ENCODE measurements around the gene PIAS1.

PIAS1 gene

GRCh38 chr15:68176601-68177000, 122.5 kb downstream of the PIAS1 start:
- DNase-seq (ENCODE audit: low spot score), result no peak
- FAIRE-seq, result no peak

GRCh38 chr15:68177742-68178141, 123.6 kb downstream of the PIAS1 start:
- DNase-seq (ENCODE audit: low spot score) (no peak), FAIRE-seq (no peak)

GRCh38 chr15:68183616-68184315, 129.7 kb downstream of the PIAS1 start:
- FAIRE-seq (no peak), DNase-seq (ENCODE audit: low spot score) (no peak)

DNA sequence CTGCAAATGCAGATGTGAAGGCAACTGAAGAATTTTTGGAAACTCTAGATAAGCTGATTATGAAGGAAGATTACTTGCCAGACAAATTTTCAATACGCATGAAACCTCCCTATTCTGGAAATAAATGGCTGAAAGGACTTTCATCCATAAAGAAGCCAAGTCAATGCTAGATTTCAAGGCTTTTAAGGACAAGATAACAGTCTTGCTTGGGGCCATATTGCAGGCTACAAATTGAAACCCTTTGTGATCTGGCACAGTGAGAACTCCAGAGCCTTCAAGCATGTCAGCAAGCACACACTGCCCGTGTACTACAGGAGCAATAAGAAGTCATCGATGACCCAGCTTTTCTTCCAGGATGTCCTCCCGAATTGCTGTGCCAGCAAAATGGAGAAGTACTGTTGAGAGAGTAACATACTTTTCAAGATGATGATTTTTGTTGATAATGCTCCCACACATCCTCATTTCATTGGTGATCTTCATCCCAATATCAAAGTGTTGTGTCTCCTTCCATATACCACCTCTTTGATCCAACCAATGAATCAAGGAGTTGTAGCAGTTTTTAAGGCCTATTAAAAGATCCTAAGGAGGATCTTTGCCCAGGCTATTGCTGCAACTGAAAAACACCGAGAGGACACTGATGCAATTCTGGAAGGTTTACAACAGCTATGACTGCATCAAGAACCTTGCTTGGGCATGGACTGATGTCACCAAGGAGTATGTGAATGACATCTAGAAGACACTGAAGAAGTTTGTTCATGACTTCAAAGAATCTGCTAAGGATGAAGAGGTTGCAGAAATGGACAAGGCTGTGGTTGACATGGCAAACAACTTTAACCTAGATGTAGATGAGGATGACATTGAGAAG, 130.7 kb downstream of the PIAS1 start:
- FAIRE-seq (no peak), DNase-seq (ENCODE audit: low spot score) (no peak)

GRCh38 chr15:68186671-68187397, 132.7 kb downstream of the PIAS1 start:
- DNase-seq (ENCODE audit: low spot score), result no peak
- FAIRE-seq, result no peak

DNA sequence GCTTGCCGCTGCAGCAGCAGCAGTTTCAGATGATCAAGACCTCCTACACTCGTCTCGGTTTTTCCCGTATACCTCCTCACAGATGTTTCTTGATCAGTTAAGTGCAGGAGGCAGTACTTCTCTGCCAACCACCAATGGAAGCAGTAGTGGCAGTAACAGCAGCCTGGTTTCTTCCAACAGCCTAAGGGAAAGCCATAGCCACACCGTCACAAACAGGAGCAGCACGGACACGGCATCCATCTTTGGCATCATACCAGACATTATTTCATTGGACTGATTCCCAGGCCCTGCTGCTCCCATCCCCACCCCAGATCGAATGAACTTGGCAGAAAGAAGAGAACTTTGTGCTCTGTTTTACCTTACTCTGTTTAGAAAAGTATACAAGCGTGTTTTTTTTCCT, 133.4 kb downstream of the PIAS1 start:
- DNase-seq (ENCODE audit: low spot score), result no peak
- no peak for FAIRE-seq

DNA sequence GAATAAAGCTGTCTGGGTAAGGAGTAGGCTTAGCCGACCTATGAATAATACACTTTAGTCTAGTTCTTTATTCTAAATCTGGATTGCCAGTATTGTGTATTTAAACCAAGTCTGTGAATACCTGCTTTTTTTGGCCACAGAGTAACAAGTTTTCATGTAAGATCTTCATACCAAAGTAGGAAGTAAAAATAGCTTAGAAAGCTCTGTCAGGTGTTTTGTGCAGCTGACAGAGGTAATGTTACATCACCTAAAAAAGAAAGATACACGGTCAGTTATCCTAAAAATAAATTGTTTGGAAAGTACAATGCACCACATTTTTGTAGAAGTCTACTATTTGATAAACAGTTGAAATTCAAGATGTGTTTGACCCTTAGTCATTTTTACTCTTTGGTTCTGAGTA, 134.5 kb downstream of the PIAS1 start:
- FAIRE-seq (no peak), DNase-seq (ENCODE audit: low spot score) (no peak)

DNA sequence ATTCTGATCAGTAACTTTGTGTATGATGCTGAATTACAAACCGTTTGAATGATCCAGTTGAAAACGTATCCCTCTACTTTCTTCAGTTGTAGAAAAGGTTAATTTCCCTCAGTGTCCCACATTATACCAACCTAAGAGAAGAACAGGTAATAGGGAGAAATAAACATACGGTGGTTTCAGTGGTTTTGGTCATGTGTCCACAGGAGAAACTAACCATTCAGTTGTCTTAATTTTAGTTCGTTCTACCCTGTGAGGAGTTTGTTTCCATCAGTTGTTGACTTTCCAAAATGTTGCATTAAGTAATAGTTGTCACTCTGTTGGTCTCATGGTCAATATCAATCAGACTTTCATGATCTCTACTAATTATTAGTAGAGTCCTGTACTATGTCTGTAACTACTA, 135.9 kb downstream of the PIAS1 start:
- no peak for DNase-seq (ENCODE audit: low spot score)
- FAIRE-seq, result no peak

DNA sequence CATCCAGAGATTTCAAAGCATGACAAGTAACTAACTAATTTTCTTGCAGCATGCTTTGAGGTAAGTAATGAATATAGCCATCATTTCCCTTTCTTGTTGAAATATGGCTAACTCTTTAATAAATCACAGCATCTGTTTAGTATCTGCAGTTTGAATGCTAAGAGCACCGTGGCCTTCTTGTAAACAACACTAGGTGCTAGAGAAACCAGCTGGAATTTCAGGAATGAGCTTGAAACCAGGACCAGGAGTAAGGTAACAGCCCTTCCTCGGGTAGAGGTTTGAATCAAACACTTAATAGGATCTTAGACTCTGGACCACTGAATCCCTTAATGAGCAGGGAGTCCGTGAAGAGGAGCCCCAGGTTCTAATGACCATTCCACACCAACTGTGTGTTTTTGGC, 137.4 kb downstream of the PIAS1 start:
- DNase-seq (ENCODE audit: low spot score) (no peak), FAIRE-seq (no peak)

DNA sequence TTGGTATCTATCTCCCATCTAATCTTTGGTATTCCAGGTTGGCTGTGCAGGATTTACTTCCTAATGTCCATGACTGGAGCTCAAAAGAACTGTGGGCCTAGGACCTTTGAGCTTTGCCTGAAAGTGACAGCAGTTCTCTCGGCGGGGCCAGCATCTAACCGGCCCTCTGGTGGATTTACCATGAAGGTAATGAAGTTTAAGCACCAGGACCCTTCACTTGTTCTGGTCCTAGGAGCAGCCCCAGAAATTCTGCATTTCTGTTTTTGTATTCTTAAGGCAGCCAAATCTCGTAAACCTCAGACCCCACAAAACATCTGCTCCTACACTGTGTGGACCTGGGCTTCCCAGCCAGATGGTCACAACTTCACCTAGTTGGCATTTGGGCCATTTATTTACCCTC, 138.0 kb downstream of the PIAS1 start:
- FAIRE-seq (no peak), DNase-seq (ENCODE audit: low spot score) (no peak)

DNA sequence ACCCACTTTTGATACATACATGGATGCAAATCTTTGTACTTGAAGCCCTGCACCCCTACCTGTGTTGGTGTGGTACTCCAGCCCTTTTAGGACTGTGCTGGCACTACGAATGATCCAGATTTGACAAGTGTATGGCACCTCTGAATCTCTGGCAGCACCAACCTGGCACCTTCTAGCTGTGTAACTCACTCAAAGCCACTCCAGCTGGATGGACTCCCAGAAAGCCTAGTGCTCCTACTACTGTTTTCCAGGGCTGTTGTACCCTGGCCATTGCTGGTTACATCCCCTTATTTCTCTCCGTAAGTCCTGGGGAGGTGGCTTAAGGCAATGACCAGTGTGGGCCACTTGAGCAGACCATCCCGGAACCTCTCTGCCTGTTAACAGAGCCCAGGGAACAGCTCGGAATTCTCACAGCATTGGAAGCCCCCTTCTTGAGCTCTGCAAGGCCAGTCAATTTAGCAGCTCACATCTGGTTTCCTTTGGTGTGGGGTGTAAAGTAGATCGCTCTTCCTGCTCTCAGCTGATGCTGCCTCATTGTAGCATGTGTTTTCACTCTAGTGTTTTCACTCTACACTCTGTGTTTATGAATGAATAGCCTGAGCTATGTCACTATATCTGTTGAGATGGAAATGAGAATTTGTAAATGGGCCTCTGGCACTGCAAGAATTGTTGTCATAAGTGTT, 138.8 kb downstream of the PIAS1 start:
- no peak for FAIRE-seq

GRCh38 chr15:68195336-68196112, 141.4 kb downstream of the PIAS1 start:
- DNase-seq (ENCODE audit: low spot score), result no peak
- FAIRE-seq, result no peak

More for the DNA sequence above, 138.8 kb downstream of the PIAS1 start:
- no peak for DNase-seq (ENCODE audit: low spot score)

- DNase-seq (ENCODE audit: low spot score), result no peak
- no peak for FAIRE-seq
These were observed 142.5 kb downstream of the PIAS1 start for GRCh38 chr15:68196445-68197169.

- DNase-seq (ENCODE audit: low spot score) (no peak), FAIRE-seq (no peak)
These were observed 143.0 kb downstream of the PIAS1 start for GRCh38 chr15:68197170-68197492.

DNA sequence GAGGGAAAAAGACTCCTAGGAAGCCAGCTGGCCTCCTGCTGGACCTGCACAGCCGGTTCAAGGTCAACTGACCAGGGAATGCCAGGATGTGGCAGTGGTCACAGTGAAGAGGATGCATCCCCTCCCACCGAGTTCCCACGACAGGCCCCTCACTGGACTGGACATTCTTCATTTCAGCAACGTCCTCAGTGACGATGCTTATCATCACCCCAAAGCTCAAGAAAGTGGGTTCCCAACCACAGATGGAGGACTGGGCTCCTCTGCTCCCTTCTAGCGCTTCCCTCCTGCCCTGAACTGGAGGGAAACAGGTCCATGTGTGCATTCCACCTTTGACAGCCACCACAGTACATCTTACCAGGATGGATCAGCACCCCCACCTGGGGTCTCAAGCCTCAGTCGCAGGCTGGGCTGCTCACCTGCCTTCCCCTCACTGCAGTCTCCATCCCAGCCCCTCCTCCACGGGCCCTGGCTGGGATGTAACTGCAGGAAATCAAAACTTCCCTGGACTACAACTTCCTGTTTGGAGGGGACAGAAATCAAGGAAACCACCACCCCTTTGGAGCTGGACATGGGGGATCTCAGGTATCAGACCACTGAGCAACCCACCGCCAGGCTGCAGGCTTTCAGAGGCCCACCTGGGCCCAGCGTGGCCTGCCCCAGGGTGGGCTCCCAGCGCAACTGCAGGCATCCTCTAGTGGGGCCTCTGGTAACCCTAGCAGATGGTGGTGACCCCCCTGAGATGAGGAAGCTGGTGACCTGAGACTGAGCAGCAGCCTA, 143.7 kb downstream of the PIAS1 start:
- no peak for FAIRE-seq

GRCh38 chr15:68199340-68199739, 145.2 kb downstream of the PIAS1 start:
- no peak for FAIRE-seq
- DNase-seq (ENCODE audit: low spot score), result no peak

More for the DNA sequence above, 143.7 kb downstream of the PIAS1 start:
- no peak for DNase-seq (ENCODE audit: low spot score)

DNA sequence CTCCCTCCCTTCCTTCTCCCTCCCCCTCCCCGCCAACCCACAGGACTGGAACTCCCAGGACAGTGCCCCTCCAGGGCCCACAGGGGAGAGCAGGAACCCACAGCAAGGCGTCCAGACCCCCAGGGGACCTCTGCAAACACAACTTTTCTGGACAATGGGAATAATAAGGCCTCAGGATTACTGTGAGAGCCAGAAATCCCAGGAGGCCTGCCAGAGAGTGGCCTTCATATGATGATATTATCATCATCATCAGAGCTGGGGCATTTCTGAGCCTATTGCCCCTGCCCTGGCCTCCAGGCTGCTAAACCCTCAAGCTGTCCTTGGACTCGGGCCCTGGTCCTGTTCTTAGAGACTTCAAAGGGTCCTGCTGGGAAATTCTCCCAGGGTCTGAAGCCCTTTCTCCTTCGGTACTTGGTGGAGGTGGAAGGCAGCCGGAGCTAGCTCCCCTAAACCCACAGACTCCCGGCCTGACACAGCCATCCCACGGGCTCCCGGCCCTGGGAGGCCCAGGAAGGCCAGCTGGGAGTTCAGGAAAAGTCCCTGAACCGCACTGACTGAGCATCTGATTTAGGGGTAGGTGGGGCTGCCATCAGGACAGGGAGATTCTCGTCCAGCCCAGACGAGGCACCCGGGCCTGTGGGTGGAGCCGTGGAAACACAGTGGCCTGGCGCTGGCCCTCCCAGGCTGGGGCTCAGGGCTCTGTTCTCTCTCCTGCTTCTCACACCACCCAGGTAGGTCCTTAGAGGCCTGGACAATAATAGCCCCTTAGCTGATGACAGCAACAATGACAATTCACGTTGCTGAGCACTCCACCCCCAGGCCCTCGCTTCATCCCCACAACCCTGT, 146.1 kb downstream of the PIAS1 start:
- no peak for DNase-seq (ENCODE audit: low spot score)
- FAIRE-seq, result no peak

- FAIRE-seq (no peak), DNase-seq (ENCODE audit: low spot score) (no peak)
These were observed 147.2 kb downstream of the PIAS1 start for GRCh38 chr15:68201153-68201878.

Data from RCC 7860 (cell line).